OCI-LY7 (cell line): ENCODE results near the gene IL1RAPL2.

Source experiments
- CTCF ChIP-seq: fragments of 200-600 bp; sonication (generic); conservative IDR thresholded peaks from 2 replicates; pipeline ENCODE4 v1.5.1; 2014; ENCODE audit warnings: mild to moderate bottlenecking, antibody characterized with exemption, low read length, moderate library complexity, mixed read lengths
- EZH2phosphoT487 ChIP-seq: fragments of 200-600 bp; sonication (generic); IDR thresholded peaks from 2 replicates; pipeline ENCODE4 v1.6.1; 2018; ENCODE audit warnings: low read depth, borderline replicate concordance, mild to moderate bottlenecking, mixed run types, antibody characterized with exemption, low read length, moderate library complexity, mixed read lengths

GRCh38 chrX:105017641-105018040, 451.6 kb downstream of the IL1RAPL2 start:
- no peak for TF ChIP-seq CTCF
- no peak for TF ChIP-seq EZH2phosphoT487
